Left renal cortex interstitium (tissue), 4 donors: ENCODE measurements around the gene HPS5. TPM values are rescaled to one million over a fixed set of nuclear protein-coding genes. Genes with fewer than 3 reads are reported as not detected.
A peak's percentile ranks its signal among the peaks of the same experiment; 100 is the strongest.
"Not testable (repeated sequence)": the region's sequence is repeated elsewhere in the genome, so short reads cannot be mapped to it uniquely, and the experiment has no call there.

Experiments
- DNase-seq, 4 donors: peaks; one replicate each; pipeline ENCODE4 v3.0.0-alpha.2; 2013; ENCODE audit warnings: low read depth in 4 of 4, low spot score in 2 of 4, missing footprints in 1 of 4
- polyA plus RNA-seq, 4 donors: library from polyadenylated mRNA; unstranded; fragments of 120-200 nt; gene quantifications; one replicate each; pipeline ENCODE4 v1.2.1, GENCODE V29; 2013; ENCODE audit not compliant: insufficient read length in 4 of 4

Gene HPS5
- polyA plus RNA-seq, result 10 to 100 TPM; 18.9 to 27.6 (median 24.4) TPM

GRCh38 chr11:18321969-18322711 lies at the start of gene HPS5, which contains the start of gene GTF2H1:
HPS5 (minus strand) TSS chr11:18322140; CDS start chr11:18317858, 4,282 bp downstream.
GTF2H1 (plus strand) TSS chr11:18322567; CDS start chr11:18333075, 10,508 bp downstream.
- peak; percentile 97 to 99 (median 98) for DNase-seq

GRCh38 chr11:18371279-18371678 lies 49.3 kb upstream of the HPS5 start:
- DNase-seq, result no peak

GRCh38 chr11:18369398-18369797 lies 47.5 kb upstream of the HPS5 start:
- no peak for DNase-seq

- DNase-seq, result no peak
Measured at GRCh38 chr11:18368221-18368620, 46.3 kb upstream of the HPS5 start.

GRCh38 chr11:18367431-18367830 lies 45.5 kb upstream of the HPS5 start:
- DNase-seq, result no peak

GRCh38 chr11:18366286-18366685 lies 44.3 kb upstream of the HPS5 start:
- no peak for DNase-seq

GRCh38 chr11:18365741-18366140 lies 43.8 kb upstream of the HPS5 start:
- no peak for DNase-seq

GRCh38 chr11:18364495-18365073 lies 42.6 kb upstream of the HPS5 start:
- DNase-seq, result no peak

- no peak for DNase-seq
Measured at GRCh38 chr11:18361154-18361553, 39.2 kb upstream of the HPS5 start.

- no peak for DNase-seq
Measured at GRCh38 chr11:18358646-18359045, 36.7 kb upstream of the HPS5 start.

- DNase-seq, result no peak
Measured at GRCh38 chr11:18352581-18352980, 30.6 kb upstream of the HPS5 start.

GRCh38 chr11:18347471-18348125 lies 25.7 kb upstream of the HPS5 start:
- no peak for DNase-seq

GRCh38 chr11:18332891-18333290 lies 11.0 kb upstream of the HPS5 start:
- DNase-seq, result no peak

GRCh38 chr11:18332302-18332701 lies 10.4 kb upstream of the HPS5 start:
- DNase-seq, result no peak

GRCh38 chr11:18330921-18331320 lies 9.0 kb upstream of the HPS5 start:
- DNase-seq, result no peak

GRCh38 chr11:18329196-18329870 lies 7.4 kb upstream of the HPS5 start:
- DNase-seq, result no peak

- DNase-seq, result no peak
Measured at GRCh38 chr11:18324381-18324780, 2.4 kb upstream of the HPS5 start.

- not testable (repeated sequence) for DNase-seq
Measured at GRCh38 chr11:18323881-18324280, 1.9 kb upstream of the HPS5 start.

GRCh38 chr11:18322818-18323570 lies 1.1 kb upstream of the HPS5 start:
- no peak for DNase-seq

- no peak for DNase-seq
Measured at GRCh38 chr11:18321578-18321968, 367 bp downstream of the HPS5 start.
